ENCODE results near the gene CLHC1.
"Not testable (repeated sequence)": the region's sequence is repeated elsewhere in the genome, so short reads cannot be mapped to it uniquely, and the experiment has no call there.

Gene CLHC1

DNA sequence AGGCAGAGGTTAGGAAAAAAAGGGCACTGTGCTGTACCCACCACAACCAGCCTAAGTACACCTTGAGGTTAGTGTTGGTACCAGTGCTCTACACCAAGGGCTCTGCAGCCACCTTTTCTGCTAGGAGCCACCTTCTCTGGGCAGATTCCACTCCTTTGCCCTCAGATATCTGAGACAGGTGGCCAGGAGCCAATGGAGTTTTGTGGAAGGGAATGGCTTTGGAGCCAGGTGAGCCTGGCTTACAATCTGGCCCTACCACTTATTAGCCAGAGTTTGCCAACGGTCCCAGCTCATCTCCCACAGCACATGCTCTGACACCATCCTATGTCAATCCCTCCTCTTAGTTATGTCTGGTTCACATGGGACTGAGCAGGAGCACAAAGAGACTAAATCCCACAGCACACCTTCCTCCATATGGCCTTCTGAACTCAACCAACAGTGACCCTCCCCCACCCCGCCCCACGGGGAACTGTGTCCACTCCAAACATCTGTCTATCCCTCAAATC is 77.5 kb downstream of the CLHC1 start:
- no peak for DNase-seq

DNA sequence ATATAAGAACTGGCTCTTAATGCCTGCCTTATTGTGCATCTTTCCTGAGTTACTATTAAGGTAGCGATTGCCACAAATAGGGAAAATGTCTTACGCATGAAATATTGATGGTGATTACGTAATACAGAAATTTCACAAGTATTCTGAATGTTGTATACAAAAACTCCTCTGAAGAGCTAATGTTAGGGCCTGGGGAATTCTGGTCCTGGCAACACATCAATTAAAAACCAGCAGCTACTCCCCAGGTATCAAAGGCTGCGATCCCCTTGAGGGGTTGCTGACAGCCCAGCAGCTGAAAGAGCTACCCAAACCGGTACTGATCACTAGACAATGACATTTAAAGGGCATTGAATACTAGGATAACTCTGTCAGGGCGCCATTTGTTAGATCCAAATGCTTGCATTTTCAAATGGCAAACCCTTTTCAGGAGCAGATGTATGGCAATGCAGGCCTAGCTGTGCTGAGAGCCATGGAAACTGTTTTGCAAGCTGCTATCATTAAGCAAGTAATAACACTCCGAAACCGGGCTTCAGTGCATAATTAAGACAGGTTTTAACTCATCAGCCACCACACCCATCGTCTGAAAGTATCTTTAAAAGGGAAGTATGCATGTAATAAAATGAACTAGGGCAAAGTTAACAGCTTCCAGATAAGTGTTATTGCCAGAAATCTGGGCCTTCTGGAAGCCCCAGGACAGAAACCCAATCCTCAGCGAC is 78.4 kb downstream of the CLHC1 start:
- no peak for DNase-seq

DNA sequence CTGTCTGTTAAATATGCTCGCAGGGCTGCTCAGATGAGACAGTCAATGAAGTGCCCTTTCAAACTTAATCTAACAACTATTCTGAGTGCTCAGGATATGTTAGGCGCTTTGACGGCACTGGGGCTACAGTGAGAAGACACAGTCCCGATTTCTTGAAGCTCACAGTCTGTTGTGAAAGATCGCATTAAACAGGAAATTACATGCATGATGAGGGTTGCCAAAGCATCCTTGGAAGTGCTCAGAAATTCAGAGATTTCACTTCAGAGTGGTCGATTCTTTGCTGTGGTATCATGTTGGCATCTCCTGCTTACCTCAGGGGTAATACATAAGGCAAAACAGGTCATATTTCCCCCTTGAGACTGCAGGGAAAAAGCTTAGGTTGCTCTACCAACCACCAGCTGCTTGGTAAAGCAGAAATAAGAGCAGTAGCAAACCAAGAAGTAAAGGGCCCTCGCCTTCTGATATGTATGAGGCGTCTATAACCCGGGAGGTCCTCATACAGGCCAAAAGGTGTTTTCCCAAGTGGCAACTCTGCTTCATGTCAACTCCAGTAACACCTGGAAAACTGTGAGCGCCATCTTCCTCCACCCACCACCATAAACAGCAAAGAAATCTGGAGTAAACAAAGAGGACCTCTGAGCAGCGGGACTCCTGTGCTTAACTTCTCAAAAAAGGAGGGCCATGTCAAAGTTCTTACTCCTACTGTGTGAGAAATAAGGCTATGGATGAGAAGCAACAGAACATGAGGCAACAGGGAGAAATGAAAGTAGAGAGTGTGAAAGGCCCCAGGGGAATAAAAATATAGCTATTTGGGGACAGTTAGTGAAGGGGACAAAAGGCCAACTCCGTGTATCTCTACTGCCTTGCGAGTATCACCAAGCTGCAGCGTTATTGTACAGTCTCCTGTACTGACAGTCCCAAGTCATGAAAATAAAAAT is 79.3 kb downstream of the CLHC1 start:
- DNase-seq: no peak

DNA sequence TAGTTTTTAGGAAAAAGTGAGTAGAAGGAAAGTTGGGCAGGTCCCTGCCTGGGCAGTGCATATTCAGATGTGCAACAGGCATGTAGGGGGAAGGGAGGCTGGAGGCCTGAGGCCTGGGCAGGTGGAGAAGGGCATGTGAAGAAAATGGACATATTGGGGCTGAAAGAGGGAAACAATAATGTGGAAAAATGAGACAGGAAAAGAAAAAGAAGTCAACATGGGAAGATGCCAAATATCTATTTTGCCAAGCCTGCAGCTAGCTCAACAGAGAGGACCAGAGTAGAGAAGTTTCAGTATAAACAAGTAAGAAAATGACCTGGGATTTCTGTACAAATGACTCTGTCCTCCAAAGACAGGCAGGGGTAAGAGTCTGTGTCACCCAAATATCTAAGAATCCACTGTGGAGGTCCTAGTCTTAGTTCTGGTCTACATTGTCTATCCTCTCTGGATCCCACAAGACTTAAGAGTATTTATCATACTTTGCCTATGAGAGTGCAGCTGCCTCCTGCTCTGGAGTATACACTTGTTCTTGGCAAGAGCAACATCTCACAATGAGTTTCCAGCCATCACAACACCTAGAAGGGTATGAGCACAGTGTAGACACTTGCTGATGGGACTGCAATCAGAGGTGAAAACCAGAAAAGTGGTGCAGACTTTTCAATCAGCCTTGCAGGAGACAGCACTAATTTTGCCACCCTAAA is 80.2 kb downstream of the CLHC1 start:
- DNase-seq: no peak

DNA sequence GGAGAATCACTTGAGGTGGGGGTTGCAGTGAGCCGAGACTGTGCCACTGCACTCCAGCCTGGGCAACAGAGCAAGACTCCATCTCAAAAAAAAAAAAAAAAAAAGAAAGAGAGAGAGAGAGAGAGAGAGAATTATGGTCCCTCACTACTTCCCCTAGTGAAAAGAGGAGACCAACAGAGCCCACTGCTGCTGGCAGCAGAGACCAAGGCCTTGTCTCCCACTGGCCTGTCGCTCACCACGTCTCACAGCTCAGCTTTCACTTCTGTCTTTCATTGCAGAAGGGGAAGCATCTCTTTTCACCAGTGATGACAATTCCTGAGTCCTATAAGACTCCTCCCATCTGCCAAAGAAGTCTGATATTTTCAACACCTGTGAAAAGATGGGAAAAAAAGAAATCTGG is 81.3 kb downstream of the CLHC1 start:
- peak in 4 of 58 donors; percentile 14 to 31 (median 27) for DNase-seq

DNA sequence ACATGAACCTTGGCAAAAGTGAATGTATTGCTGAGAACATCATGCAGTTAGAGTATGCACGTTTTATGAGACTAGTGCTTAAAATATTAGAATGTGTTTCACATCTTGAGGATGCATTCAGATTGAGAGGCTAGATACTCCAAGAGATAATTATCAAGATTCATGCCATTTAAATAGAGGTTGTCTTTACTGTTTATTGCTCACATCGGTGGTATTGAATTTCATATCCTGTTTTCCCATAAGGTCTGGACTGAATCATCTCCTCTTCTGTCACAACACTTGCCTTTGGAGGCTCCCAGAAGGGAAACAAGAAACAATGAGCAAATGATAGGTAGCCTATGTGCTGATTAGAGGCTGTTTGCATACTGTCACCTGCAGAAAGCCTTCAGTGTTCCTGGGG is 83.8 kb downstream of the CLHC1 start:
- no peak for DNase-seq

DNA sequence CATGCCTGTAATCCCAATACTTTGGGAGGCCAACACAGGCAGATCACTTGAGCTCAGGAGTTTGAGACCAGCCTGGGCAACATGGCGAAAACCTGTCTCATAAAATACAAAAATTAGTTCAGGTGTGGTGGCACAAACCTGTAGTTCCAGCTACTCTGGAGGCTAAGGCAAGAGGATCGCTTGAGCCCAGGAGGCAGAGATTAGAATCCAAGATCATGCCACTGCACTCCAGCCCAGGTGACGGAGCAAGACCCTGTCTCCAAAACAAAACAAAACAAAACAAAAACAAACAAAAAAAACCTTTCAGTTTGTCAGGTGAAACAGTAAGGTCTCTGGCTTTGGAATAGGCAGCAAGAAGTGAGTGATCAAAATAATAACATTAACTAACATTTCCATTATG is 84.6 kb downstream of the CLHC1 start:
- no peak for DNase-seq

DNA sequence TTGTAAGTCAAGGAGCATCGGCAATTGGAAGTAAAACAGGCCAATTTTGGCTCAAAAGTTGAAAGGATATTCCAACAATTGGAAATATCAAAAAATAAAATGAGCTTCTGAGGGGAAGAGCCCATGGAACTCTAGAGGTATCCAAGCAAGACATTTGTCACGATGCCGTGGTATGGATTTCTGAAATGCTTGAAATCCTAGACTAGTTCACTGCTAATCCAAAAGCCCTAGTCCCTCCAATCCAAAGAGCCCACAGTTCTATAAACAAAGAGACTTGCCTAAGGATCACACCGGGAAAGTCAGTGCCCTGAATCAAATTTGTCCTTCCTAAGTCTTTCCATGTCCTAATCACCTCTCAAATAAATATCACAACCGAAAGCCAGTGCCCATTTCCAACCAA is 85.1 kb downstream of the CLHC1 start:
- DNase-seq: no peak

DNA sequence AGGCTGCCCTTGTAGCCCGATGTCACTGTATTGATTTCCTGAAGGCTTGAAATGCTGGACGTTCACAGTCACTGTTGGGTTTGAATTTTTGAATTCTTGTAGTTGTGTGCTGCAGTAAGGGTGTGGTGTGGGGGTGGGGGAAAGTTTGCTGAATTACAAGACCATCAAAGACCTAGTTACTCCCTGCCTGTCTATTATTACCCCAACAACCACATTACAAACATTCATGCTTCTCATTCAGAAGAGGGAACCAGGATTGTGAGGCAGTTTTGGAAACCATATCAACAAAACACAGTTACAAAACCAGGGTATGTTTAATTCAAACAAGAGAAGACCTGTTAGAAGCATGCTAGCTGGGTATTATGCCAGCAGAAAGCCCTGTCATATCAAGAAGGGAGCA is 85.8 kb downstream of the CLHC1 start:
- DNase-seq: no peak

DNA sequence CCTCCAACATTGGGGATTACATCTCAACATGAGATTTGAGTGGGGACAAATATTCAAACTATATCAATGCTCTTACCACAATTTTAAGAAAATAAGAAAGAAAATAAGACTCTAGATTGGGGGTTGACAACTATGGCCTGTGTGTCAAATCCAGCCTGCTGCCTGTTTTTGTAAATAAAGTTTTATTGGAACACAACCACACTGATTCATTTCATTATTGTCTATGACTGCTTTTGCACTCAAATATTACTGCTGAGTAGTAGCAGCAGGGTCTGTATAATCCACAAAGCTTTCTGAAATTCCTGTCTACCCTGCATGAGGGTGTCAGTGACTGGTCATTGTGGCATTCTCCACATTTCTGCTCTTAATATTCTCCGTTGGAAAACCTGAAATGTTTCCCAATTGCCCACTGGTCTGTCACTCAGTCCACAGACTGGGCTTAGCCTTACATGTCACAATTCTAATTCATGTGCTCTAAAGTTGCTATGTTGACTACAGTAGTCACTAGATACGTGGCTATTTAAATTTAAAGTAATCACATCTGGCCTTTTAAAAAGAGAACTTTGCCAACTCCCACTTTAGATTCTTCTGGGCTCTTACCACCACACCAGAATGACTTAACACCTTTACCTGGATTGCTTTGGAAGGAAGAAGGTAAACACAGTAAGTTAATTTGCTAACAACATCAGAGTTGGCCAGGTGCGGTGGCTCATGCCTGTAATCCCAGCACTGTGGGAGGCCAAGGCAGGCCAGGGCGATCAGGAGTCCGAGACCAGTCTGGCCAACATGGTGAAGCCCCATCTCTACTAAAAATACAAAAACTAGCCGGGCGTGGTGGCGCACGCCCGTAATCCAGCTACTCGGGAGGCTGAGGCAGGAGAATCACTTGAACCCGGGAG is 86.9 kb downstream of the CLHC1 start:
- no peak for DNase-seq

DNA sequence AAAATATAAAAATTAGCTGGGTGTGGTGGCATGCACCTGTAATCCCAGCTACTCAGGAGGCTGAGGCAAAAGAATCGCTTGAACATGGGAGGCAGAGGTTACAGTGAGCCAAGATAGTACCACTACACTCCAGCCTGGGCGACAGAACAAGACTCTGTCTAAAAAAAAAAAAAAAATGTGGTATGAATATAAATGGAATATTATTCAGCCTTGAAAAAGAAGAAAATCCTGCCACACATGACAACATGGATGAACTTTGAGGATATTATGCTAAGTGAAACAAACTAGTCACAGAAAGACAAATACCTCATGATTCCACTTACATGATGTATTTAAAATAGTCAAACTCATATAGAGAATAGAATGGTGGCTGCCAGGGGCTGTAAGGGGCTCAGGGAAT is 88.4 kb downstream of the CLHC1 start:
- not testable (repeated sequence) for DNase-seq

DNA sequence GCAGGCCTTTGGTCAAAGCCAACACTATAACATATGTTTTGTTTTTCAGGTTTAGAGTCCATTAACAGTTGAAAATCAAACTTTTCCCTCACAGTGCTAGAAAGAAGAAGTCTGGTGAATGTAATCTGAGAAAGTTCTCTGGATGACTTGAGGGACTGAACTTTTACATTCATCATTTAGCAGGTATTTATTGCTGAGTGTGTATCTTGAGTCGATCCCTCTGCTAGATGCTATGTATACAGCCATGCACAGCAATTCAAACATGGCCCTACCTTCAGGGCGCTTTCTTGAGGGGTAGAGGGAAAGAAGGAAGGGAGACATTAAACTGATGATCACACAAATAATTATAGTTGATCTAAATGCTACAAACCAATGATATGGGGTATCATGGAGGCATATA is 89.6 kb downstream of the CLHC1 start:
- DNase-seq: no peak

DNA sequence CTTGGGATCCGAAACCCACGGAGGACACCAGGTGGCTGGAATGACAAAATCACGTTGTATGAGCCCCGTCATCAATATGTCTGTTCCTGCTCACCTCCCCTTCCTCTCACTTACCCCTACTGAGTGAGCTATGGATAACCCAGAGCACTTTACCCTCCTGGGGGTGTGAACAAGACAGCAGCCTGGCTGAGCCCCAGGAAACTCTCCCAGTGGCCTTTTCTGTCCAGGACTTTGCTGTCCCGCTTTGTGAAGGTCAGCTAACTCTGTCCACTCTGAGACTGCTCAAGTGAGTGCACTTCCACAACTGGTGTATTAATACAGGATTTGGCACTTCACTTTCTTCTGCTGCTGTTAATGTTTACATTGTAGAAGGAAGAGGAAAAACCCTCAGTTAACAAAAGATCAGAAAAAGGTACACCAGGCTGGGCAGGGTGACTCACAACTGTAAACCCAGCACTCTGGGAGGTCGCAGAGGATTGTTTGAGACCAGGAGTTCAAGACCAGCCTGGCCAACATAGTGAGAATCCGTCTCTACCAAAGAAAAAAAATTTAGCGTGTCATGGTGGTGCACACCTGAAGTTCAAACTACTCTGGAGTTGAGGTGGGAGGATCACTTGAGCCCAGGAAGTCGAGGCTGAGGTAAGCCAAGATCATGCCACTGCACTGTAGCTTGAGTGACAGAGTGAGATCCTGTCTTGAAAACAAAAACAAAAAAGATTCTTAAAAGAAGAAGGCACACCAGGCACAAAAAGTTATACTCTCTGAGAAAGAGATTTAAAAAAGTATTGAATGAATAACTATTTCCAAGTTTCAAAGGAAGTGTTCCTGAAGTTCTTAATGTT is 90.3 kb downstream of the CLHC1 start:
- DNase-seq: no peak

DNA sequence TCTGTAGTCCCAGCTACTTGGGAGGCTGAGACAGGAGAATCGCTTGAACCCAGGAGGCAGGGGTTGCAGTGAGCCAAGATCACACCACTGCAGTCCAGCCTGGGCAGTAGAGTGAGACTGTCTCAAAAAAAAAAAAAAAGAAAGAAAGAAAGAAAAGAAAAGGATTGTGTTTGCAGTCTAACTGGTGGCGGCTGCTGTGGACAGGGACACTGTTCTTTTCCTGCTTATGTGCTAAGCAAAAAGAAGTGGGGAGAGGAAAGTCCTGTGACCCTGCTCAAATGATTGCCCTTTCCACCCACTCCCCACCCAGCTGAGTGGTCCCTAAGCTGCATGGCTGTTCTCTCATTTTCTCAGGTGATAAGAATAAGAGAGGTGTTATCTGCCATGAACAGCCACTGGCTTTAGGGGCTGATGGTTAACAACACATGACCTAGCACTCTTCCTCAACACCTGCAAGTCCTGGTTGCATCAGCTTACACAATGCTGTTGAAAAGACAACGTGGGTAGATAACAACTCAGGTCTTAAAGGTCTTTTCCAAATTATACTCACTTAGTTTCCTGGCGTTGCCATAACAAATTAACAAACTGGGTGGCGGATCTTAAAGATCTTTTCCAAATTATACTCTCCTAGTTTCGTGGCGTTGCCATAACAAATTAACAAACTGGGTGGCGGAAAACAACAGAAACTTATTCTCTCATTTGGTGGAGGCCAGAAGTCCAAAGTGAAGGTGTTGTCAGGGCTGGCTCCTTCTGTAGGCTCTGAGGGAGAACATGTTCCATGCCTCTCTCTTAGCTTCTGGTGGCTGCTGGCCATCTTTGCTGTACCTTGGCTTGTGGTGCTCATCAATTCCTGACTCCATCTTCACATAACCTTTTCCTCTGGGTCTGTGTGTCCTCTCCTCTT is 91.5 kb downstream of the CLHC1 start:
- DNase-seq: no peak

DNA sequence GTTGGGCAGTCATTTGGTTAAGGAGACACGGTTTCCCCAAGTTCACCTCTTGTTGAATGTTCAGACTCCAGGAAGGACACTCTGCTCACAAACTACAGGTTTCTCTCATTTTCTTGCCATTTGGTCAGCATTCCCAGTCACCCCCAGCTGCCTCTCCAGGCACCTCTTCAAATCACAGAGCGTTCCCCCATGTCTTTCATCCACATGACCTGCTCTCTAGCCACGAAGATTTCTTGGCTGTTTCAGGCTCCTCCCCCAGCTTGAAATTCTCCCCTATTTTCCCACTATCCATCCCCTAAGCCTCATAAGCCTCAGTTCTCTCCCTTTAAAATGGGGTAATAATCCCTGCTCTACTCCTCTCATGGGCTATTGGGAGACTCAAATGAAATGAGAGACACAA is 92.8 kb downstream of the CLHC1 start:
- DNase-seq: no peak

DNA sequence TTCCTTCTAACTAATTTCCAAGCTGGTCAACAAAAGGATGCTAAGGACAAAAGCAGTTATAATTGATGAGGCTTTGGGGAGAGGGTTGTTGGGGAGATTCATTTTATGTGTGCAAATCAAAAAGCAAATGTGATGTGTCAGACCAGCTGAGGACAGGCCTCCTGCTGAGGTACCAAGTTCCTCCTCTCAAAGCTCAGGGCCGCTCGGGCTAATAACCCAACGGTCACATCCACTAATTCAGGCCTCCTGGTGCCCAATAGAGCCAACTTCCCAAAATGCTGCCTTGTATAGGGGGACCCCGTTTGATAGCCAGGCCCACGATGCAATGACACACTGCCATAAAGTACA is 93.2 kb downstream of the CLHC1 start:
- peak in 11 of 58 donors; percentile 18 to 76 (median 65) for DNase-seq

DNA sequence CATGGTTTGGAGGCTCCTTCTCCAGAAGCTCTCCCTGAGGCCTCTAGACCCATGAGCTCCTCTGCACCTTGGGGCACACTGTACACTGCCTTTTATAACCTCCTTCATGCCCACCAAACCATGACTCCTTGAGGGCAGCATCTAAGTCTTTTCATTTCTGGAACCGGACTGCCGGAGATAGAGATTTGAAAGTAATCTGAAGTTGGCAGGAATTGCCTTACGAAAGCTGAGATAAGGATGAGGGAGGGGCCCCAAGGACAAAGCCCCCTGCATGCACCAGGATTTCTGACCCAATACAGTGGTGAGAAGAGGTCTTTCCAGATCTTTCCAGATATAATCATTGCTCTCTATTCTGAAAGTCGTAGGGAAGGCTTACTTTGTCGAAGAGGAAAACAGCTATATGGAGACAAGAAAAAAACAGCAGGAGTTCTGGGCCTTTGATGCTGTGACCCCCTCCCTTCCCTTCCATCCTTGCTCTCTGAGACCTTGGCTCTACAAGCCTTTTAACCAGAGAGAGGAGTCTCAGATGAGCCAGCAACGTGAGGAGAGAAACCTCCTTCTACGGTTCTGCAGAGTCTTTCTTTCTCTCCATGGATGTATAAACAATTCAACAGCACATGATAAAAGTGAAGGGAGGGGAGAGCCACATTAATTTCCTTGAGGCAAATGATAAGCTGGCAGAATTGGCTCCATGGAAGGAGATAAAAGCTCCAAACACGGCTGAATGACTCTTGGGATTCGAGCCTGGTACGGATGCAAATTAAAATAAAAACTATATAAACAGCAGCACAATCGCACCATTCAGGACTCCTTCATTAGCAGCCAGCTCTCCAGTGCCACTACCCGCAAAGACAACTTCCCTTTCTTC is 93.8 kb downstream of the CLHC1 start:
- peak in 30 of 58 donors; percentile 23 to 87 (median 56) for DNase-seq
